ENCODE data around the gene AHSA1. TPM values are rescaled to one million over a fixed set of nuclear protein-coding genes. Genes with fewer than 3 reads are reported as not detected.

The AHSA1 gene
- total RNA-seq, 4 donors from 2014 or later, result 77.8 to 98.7 (median 92.6) TPM

GRCh38 chr14:77423423-77423822 is 34.5 kb upstream of the AHSA1 start, which contains the start of gene NOXRED1:
TSS of gene NOXRED1 (minus strand) at chr14:77423523. CDS start at chr14:77422889, 634 bp downstream.
- TF ChIP-seq CTCF (IDR thresholded peaks at IDR 0.05), result no peak
- no peak for DNase-seq (ENCODE audit: low spot score in 2 of 2)
- WGBS, 2 donors, result 91 to 94% methylated on average over 1 of the region's 1 CpG
- intact Hi-C loops (cut with DNase I; ENCODE audit: low total_unique reads), result no loop called here
- H3K4me3 ChIP-seq (ENCODE audit: low read depth, poor library complexity, severe bottlenecking), result no peak within 1 kb of the TSS

GRCh38 chr14:77424862-77425261 is 33.0 kb upstream of the AHSA1 start:
- TF ChIP-seq CTCF (IDR thresholded peaks at IDR 0.05) (no peak), POLR2A (IDR thresholded peaks at IDR 0.05) (no peak)
- WGBS, 2 donors, result 95 to 97% methylated on average over 3 of the region's 3 CpGs
- H3K4me3 ChIP-seq (ENCODE audit: low read depth, poor library complexity, severe bottlenecking), result no peak overlapping the region
- no peak for DNase-seq (ENCODE audit: low spot score in 2 of 2)
- intact Hi-C loops (cut with DNase I; ENCODE audit: low total_unique reads), result no loop called here

- WGBS, 2 donors, result 95 to 96% methylated on average over 3 of the region's 3 CpGs
- DNase-seq (ENCODE audit: low spot score in 2 of 2), result no peak
- no peak overlapping the region for H3K4me3 ChIP-seq (ENCODE audit: low read depth, poor library complexity, severe bottlenecking)
- intact Hi-C loops (cut with DNase I; ENCODE audit: low total_unique reads), result no loop called here
- no peak for TF ChIP-seq CTCF (IDR thresholded peaks at IDR 0.05)
- TF ChIP-seq POLR2A (IDR thresholded peaks at IDR 0.05), result no peak
Measured at GRCh38 chr14:77426396-77426795, 31.5 kb upstream of the AHSA1 start.

- TF ChIP-seq POLR2A (IDR thresholded peaks at IDR 0.05) (no peak), CTCF (IDR thresholded peaks at IDR 0.05) (no peak)
- intact Hi-C loops (cut with DNase I; ENCODE audit: low total_unique reads), result no loop called here
- 97 to 98% methylated on average over 3 of the region's 3 CpGs for WGBS, 2 donors
- no peak overlapping the region for H3K4me3 ChIP-seq (ENCODE audit: low read depth, poor library complexity, severe bottlenecking)
- DNase-seq (ENCODE audit: low spot score in 2 of 2), result no peak
Measured at GRCh38 chr14:77436042-77436441, 21.9 kb upstream of the AHSA1 start.

DNA sequence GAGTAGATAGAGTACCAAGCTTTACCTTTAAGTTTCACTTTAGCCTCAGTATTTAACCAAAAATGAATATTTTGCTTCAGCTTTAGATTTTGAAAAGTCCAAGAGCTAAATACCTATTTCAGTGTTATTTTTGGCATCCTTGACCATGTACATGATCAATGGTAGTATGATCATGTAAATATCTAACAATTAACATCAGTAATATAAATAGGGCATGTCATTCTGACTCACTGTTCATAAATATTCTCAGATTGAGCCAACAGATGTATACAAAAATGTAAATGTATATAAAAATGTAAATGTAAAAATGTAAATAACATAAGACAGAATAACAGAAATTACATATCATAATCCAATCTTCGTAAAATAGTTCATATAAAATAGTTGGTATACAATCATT is 19.3 kb upstream of the AHSA1 start:
- no peak overlapping the region for H3K4me3 ChIP-seq (ENCODE audit: low read depth, poor library complexity, severe bottlenecking)
- intact Hi-C loops (cut with DNase I; ENCODE audit: low total_unique reads), result no loop called here
- 96 to 99% methylated on average over 1 of the region's 1 CpG for WGBS, 2 donors
- TF ChIP-seq CTCF (IDR thresholded peaks at IDR 0.05), result no peak
- no peak for TF ChIP-seq POLR2A (IDR thresholded peaks at IDR 0.05)
- no peak for DNase-seq (ENCODE audit: low spot score in 2 of 2)

- no peak for TF ChIP-seq CTCF (IDR thresholded peaks at IDR 0.05)
- no peak for TF ChIP-seq POLR2A (IDR thresholded peaks at IDR 0.05)
- intact Hi-C loops (cut with DNase I; ENCODE audit: low total_unique reads), result no loop called here
- 90 to 92% methylated on average over 4 of the region's 4 CpGs for WGBS, 2 donors
- DNase-seq (ENCODE audit: low spot score in 2 of 2), result no peak
- no peak overlapping the region for H3K4me3 ChIP-seq (ENCODE audit: low read depth, poor library complexity, severe bottlenecking)
Measured at GRCh38 chr14:77439861-77440260, 18.0 kb upstream of the AHSA1 start.

Measured in lower leg skin (tissue), 4 donors.